ENCODE data around the gene ZNF611.

ZNF611 gene

GRCh38 chr19:52660981-52661380 lies 73.9 kb downstream of the ZNF611 start:
- peaks cover 40% of the 10 kb centered on the region for H3K36me3 ChIP-seq (ENCODE audit: control insufficient read depth, insufficient read depth, low read length)
- no peaks in the 10 kb centered on the region for H3K9me3 ChIP-seq (ENCODE audit: control insufficient read depth, insufficient read depth, low read depth, low read length)
- no peaks in the 10 kb centered on the region for H3K27me3 ChIP-seq (ENCODE audit: control insufficient read depth, insufficient read depth, low read length)

GRCh38 chr19:52659013-52659412 lies 75.8 kb downstream of the ZNF611 start:
- no peak overlapping the region for H3K27ac ChIP-seq (ENCODE audit: low read depth, low read length)
- peaks cover 57% of the 10 kb centered on the region for H3K36me3 ChIP-seq (ENCODE audit: control insufficient read depth, insufficient read depth, low read length)
- H3K9ac ChIP-seq (ENCODE audit: low read length): no peak overlapping the region
- no peak overlapping the region for H3K4me3 ChIP-seq (ENCODE audit: low read depth, low read length)
- no peaks in the 10 kb centered on the region for H3K27me3 ChIP-seq (ENCODE audit: control insufficient read depth, insufficient read depth, low read length)
- no peaks in the 10 kb centered on the region for H3K4me1 ChIP-seq (ENCODE audit: control insufficient read depth, insufficient read depth, low read length)
- H3K9me3 ChIP-seq (ENCODE audit: control insufficient read depth, insufficient read depth, low read depth, low read length): no peaks in the 10 kb centered on the region

More at GRCh38 chr19:52660981-52661380, 73.9 kb downstream of the ZNF611 start:
- no peak overlapping the region for H3K9ac ChIP-seq (ENCODE audit: low read length)
- no peak overlapping the region for H3K4me3 ChIP-seq (ENCODE audit: low read depth, low read length)
- H3K4me1 ChIP-seq (ENCODE audit: control insufficient read depth, insufficient read depth, low read length): peaks cover 14% of the 10 kb centered on the region
- no peak overlapping the region for H3K27ac ChIP-seq (ENCODE audit: low read depth, low read length)

- Histone ChIP-seq H3K4me1 (ENCODE audit: control insufficient read depth, insufficient read depth, low read length) (no peaks in the 10 kb centered on the region), H3K27ac (ENCODE audit: low read depth, low read length) (no peak overlapping the region), H3K9ac (ENCODE audit: low read length) (no peak overlapping the region), H3K4me3 (ENCODE audit: low read depth, low read length) (no peak overlapping the region), H3K9me3 (ENCODE audit: control insufficient read depth, insufficient read depth, low read depth, low read length) (no peaks in the 10 kb centered on the region), H3K27me3 (ENCODE audit: control insufficient read depth, insufficient read depth, low read length) (no peaks in the 10 kb centered on the region), H3K36me3 (ENCODE audit: control insufficient read depth, insufficient read depth, low read length) (peaks cover 61% of the 10 kb centered on the region)
These were observed 76.2 kb downstream of the ZNF611 start for GRCh38 chr19:52658595-52658994.

GRCh38 chr19:52653161-52653560 lies 81.7 kb downstream of the ZNF611 start:
- Histone ChIP-seq H3K9ac (ENCODE audit: low read length) (no peak overlapping the region), H3K9me3 (ENCODE audit: control insufficient read depth, insufficient read depth, low read depth, low read length) (no peaks in the 10 kb centered on the region), H3K4me3 (ENCODE audit: low read depth, low read length) (no peak overlapping the region), H3K4me1 (ENCODE audit: control insufficient read depth, insufficient read depth, low read length) (no peaks in the 10 kb centered on the region), H3K27me3 (ENCODE audit: control insufficient read depth, insufficient read depth, low read length) (no peaks in the 10 kb centered on the region), H3K36me3 (ENCODE audit: control insufficient read depth, insufficient read depth, low read length) (peaks cover 59% of the 10 kb centered on the region), H3K27ac (ENCODE audit: low read depth, low read length) (no peak overlapping the region)

Measured in HUES6 (cell line).